ENCODE results near the gene CTAG2.
"Not testable (repeated sequence)": the region's sequence is repeated elsewhere in the genome, so short reads cannot be mapped to it uniquely, and the experiment has no call there.

DNA sequence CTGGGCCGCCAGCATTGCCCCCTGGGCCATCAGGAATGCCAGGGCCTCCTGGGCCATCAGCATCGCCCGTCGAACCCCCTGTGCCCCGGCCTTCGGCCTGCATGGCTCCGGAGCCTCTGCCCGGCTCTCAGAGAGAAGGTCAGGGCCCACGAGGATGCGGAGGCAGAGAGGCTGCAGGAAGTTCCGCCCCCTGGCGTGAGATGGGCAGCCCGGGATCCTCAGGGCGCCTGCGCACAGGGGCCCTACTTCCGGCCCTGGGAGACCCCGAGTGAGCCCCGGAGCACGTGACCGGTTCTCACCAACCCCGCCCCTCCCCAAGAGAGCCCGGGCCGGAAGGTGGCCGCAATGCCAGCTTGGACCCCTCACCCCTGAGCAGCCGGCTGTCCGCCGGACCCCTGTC, at the start of gene CTAG2:
- TF ChIP-seq ARNT (IDR thresholded peaks at IDR 0.05); FOXM1 (IDR thresholded peaks at IDR 0.05; ENCODE audit: borderline replicate concordance); FOXK2 (IDR thresholded peaks at IDR 0.05); SP1 (IDR thresholded peaks at IDR 0.05); NFRKB (IDR thresholded peaks at IDR 0.05); BHLHE40 (IDR thresholded peaks at IDR 0.05; ENCODE audit: borderline replicate concordance): not testable (repeated sequence)
